NT2/D1 (cell line): ENCODE measurements around the gene MTFR2.

Experiments
- SUZ12 ChIP-seq: IDR thresholded peaks from 2 replicates; pipeline ENCODE4 v1.6.1; 2011; ENCODE audit not compliant: insufficient read length, insufficient read depth; ENCODE audit errors: extremely low read depth
- ZNF274 ChIP-seq: IDR thresholded peaks from 2 replicates; pipeline ENCODE4 v1.6.1; 2011; ENCODE audit warnings: mild to moderate bottlenecking, low read depth, low read length

- no peak for TF ChIP-seq ZNF274
- no peak for TF ChIP-seq SUZ12
Observed at GRCh38 chr6:136254851-136255466, 4.8 kb upstream of the MTFR2 start.
